Measurements from ENCODE around the gene NFATC1.
"Not testable (repeated sequence)": the region's sequence is repeated elsewhere in the genome, so short reads cannot be mapped to it uniquely, and the experiment has no call there.

NFATC1 gene

GRCh38 chr18:79479116-79479760 lies 83.5 kb downstream of the NFATC1 start:
- no peak for DNase-seq

GRCh38 chr18:79479761-79480161 lies 84.0 kb downstream of the NFATC1 start:
- no peak for DNase-seq

GRCh38 chr18:79480171-79481045 lies 84.7 kb downstream of the NFATC1 start:
- no peak for DNase-seq

GRCh38 chr18:79481046-79481790 lies 85.5 kb downstream of the NFATC1 start:
- no peak for DNase-seq

- DNase-seq, result not testable (repeated sequence)
Observed at GRCh38 chr18:79483393-79483792, 87.7 kb downstream of the NFATC1 start.

- DNase-seq, result no peak
Observed at GRCh38 chr18:79483971-79484491, 88.3 kb downstream of the NFATC1 start.

GRCh38 chr18:79484661-79485621 lies 89.2 kb downstream of the NFATC1 start:
- peak; percentile 10 for DNase-seq

- DNase-seq, result no peak
Observed at GRCh38 chr18:79485788-79486355, 90.1 kb downstream of the NFATC1 start.

GRCh38 chr18:79486356-79487182 lies 90.8 kb downstream of the NFATC1 start:
- no peak for DNase-seq

- DNase-seq, result no peak
Observed at GRCh38 chr18:79487183-79487800, 91.6 kb downstream of the NFATC1 start.

GRCh38 chr18:79487801-79488201 lies 92.1 kb downstream of the NFATC1 start:
- no peak for DNase-seq

GRCh38 chr18:79488311-79489050 lies 92.8 kb downstream of the NFATC1 start:
- DNase-seq, result no peak

- no peak for DNase-seq
Observed at GRCh38 chr18:79489051-79489898, 93.5 kb downstream of the NFATC1 start.

- DNase-seq, result no peak
Observed at GRCh38 chr18:79489899-79490625, 94.3 kb downstream of the NFATC1 start.

- DNase-seq, result no peak
Observed at GRCh38 chr18:79490626-79491041, 94.9 kb downstream of the NFATC1 start.

- DNase-seq, result no peak
Observed at GRCh38 chr18:79491081-79491551, 95.4 kb downstream of the NFATC1 start.

GRCh38 chr18:79493211-79493800 lies 97.6 kb downstream of the NFATC1 start:
- no peak for DNase-seq

All from NCI-H345 (cell line).